Globus pallidus (tissue), 1 donor: Measurements from ENCODE around the gene NOXO1.
"Not testable (repeated sequence)": the region's sequence is repeated elsewhere in the genome, so short reads cannot be mapped to it uniquely, and the experiment has no call there.

ENCODE experiments used
- DNase-seq: peaks from one replicate; pipeline ENCODE4 v3.0.0-alpha.2; 2015; ENCODE audit warnings: low spot score

Gene NOXO1

DNA sequence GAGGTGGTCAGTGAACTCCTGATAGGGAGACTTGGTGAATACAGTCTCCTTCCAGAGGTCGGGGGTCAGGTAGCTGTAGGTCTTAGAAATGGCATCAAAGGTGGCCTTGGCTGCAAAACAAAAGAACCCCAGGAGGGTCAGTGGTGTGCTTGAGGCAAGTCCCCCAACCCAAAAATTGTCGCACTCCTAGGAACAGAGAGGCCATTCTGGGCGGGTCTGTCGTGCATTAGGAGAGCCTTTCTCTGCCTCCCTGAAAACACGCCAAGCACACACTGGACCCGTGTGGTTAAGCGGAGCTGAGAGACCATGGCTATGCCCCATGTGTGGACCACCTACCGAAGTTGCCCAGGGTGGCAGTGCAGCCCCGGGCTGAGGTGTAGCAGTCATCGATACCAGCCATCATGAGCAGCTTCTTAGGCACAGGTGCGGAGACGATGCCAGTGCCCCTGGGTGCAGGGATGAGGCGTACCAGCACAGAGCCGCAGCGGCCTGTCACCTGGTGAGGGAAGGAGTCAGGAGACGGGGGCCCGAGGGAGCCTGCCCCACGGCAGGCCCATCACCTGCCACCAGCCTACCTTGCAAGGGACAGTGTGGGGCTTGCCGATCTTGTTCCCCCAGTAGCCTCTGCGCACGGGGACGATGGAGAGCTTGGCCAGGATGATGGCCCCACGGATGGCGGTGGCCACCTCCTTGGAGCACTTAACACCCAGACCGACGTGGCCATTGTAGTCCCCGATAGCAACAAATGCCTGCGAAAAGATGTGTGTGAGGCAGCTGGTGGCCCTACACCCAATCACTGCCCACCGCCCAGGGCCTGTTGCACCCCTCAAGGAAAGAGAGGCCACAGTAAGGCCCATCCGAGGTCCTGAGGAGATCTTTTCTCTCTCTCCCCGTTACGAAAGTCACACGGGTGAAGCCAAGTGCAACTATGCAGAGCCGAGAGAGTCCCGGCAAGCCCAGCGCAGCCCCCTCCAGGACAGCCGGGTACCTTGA is 18.8 kb downstream of the NOXO1 start:
- DNase-seq: not testable (repeated sequence)

DNA sequence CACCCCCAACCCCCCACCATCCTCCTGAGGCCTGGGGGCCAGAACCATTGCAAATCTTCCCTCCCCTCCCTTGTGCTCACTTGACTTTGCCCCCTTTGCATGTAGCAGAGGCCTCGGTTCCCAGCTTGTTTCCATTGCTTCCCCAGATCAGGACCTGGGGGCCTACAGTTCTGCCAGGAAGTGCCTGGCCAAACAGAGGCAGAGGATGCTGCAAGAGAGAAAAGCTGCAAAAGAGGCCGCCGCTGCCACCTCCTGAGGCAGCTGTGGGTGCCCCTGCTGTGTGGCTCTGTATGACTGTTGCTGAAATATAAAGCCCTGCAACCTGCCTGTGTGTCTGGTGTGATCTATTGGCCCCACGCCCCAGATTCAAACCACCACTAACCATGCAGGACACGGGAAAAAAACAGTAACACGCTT is 19.6 kb downstream of the NOXO1 start:
- DNase-seq: no peak

- no peak for DNase-seq
Observed at GRCh38 chr16:1960665-1961630, 20.3 kb downstream of the NOXO1 start.

- DNase-seq: peak; percentile 83
Observed at GRCh38 chr16:1959269-1960039, 21.8 kb downstream of the NOXO1 start, which contains the start of gene NDUFB10. NDUFB10 (plus strand) TSS chr16:1959538; CDS start chr16:1959625, 87 bp downstream.

DNA sequence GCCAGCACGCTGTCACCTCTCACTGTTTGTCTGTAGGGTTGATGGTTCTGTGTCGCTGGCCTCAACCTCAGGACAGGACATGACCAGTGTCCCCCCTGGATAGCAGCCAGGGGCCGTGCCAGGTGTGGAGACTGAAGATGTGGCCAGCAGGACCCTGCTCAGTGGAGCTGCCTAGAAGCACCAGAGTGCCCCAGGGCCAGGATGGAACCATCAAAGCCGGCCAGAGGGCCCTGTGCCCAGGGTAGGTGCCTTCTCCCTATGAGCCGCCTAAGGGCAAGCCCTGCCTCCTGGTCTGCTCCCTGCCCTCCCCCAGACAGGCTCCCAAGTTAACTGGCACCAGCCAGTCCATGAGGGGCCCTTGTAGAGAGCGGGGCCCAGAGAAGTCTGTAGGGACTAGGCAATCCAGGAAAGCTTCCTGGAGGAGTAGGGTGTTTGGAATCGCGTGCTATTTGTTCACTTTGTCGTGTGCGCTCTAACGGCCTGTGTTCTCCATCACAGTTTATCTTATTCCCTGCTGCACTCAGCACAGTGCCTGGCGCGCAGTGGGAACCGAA is 22.5 kb downstream of the NOXO1 start:
- no peak for DNase-seq

DNA sequence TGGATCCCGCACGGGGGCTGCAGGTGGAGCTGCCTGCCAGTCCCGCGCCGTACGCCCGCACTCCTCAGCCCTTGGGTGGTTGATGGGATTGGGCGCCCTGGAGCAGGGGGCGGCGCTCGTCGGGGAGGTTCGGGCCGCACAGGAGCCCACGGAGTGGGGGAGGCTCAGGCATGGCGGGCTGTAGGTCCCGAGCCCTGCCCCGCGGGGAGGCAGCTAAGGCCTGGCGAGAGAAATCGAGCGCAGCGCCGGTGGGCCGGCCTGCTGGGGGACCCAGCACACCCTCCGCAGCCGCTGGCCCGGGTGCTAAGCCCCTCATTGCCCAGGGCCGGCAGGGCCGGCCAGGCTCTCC is 23.2 kb downstream of the NOXO1 start:
- not testable (repeated sequence) for DNase-seq

GRCh38 chr16:1957434-1958142 is 23.7 kb downstream of the NOXO1 start:
- DNase-seq: not testable (repeated sequence)

DNA sequence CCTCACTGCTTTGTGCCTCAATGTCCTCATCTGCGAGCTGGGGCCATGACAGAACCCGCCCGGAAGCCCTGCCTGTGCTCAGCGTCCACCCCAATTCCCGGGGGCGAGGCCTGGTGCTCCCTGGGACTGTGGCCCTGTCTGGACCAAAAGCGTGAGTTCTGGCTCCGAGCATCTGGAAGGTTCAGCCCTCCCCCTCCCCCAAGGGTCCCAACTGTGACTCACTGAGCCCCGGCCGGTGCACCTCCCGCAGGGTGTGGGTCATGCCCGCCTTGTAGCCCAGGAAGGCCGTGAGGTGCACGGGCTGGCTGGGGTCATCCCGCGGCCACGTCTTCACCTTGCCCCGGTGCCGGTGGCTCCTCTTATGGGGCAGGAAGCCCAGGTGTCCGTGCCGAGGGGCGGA is 27.5 kb downstream of the NOXO1 start:
- no peak for DNase-seq

GRCh38 chr16:1950559-1950958 is 30.7 kb downstream of the NOXO1 start:
- no peak for DNase-seq

GRCh38 chr16:1950047-1950446 is 31.2 kb downstream of the NOXO1 start:
- no peak for DNase-seq

DNA sequence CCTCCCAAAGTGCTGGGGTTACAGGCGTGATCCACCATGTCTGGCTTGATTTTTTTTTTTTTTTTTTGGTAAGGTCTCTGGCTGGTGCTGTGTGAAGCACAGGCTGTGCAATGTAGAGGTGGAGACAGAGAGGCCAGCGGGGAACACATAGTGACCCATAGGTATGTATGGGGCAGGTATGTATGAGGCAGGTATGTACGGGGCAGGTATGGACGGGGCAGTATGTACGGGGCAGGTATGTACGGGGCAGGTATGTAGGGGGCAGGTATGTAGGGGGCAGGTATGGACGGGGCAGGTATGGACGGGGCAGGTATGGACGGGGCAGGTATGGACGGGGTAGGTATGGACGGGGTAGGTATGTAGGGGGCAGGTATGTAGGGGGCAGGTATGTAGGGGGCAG is 31.8 kb downstream of the NOXO1 start:
- no peak for DNase-seq

GRCh38 chr16:1947369-1947670 is 33.9 kb downstream of the NOXO1 start:
- DNase-seq: no peak

GRCh38 chr16:1946495-1947368 is 34.5 kb downstream of the NOXO1 start:
- DNase-seq: no peak

DNA sequence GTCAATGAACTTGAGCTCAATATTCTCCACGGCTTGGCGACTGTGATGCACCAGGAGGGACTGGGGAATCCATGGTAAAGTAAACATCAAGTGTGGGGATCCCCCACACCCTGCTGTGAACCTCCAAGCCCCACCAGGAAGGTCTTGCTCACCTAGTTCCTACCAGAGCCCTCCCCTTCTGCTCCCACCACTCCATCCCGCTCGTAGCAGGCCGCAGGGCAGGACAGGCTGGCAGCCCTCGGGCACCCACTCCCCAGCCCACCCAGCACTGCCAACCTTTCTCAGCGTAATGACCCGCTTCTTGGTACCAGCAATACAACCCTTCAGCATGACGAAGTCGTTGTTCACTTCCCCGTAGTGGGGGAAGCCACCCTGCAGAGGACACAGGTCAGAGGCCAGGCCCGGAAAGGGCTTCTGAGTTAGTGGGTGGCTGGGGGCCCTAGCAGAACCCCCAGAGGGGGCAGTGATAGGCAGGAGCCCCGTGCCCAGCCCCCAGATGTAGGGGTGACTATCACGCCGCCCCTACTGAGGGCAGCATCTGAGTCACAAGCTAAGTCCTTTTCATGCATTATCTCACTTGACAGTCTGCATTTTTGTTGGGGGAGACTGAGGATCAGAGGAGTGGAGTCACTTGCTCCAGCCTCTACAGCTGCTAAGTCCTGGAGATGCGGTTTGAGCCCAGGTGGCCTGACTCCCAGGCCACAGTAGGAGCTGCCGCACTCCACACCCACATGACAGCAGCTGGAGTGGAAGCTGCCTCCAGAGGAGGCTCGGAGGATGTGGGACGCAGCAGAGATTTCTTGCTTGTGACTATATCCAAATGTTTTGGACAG is 35.5 kb downstream of the NOXO1 start:
- no peak for DNase-seq

DNA sequence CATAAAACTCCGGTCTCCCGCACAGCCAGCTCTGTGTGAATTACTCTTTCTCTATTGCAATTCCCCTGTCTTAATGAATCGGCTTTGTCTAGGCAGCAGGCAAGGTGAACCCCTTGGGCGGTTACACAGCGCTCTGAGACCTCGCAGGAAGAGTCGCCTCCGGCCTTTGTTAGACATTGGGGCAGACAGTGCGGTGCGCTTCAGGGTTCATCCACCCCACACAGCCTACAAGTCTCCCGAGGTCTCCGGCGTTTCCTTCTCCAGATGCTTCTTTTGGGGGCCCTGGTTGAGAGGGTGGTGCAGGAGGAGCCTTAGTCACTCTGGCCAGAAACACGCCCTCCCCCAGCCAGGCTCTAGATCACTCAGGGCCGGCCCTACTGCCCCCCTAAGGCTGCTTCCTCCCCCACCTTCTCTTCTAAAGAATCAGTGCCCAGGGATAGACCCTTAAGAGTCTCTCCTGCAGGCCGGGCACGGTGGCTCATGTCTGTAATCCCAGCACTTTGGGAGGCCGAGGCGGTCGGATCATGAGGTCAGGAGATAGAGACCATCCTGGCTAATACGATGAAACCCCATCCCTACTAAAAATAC is 36.6 kb downstream of the NOXO1 start:
- no peak for DNase-seq

DNA sequence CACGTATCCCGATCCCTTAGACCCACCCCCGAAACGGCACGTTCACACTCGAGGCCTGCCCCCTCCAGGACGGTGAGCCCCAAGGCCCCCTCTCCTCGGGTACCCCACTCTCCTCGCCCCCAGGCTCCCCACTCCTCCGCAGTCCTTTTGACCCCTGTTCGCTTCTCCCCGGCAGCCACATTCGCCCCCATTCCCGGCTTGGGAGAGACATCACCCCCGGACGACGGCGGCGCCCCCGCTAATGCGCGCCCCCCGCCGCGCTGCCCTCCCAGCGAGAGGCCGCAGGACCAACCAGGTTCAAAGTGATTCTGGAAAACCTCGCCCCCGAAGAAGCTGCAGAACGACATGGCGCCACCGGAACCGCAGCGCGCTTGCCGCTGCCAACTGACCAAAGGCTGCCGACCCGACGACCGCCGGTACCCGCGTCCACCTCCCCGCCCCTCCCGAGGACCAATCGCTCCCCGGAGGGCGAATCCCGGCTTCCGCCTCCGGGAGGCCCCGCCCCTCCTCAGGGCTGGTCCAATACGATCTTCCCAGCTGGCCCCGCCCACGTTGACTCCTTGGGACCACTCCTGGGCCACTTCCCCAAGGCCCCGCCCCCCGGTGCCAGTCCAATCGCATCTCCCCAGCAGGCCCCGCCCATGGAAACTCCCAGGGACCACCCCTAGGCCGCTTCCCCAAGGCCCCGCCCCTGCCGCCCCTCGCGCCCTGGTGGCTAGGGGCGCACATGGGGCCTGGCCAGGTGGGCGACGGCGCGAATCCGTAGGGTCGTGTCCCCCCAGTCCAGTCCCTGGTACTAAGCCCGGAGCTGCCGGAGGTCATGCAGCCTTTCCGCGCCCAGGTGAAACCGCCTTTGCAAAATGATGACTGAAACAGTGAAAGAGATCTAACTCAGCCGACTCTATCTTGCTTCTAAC is 38.2 kb downstream of the NOXO1 start, which contains the start of gene MSRB1:
TSS of gene MSRB1 (minus strand) at position 390 of the 917 bp plus-strand sequence. CDS start at position 347, 43 bp downstream.
- peak; percentile 99 for DNase-seq

DNA sequence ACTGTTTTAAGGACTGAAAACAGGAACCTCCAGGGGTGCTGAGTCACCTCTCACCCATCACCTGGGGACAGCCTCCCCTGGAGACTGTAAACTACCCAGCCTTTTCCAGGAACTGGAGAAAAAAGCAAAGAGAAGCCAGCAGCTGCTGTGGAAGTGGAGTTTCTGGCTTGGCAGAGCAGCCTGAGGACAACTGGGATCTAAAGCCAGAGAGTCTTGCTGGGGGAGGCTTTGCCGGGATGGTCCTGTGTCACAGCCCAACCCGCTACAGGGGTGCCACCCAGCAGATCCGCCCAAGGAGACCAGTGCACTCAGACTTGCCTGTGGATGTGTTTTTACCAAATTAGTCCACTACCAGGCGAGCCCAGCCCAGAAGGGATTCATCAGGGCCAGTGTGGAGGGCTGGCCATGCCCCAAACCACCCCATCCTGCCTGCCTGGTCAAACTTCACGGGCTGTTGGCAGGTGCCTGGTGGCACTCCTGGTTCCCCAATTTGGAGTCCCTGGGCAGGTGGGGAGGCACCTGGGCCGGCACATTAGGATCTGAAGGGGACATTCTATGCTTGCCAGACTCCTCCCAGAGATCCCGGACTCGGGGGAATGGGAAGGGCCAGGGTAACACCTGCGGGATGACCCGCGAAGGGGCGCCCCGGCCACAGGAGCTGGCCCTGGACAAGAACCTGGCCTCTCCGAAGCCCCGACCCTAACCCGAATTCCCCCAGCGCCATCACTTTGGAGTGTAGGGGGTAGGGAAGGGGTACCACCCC is 39.0 kb downstream of the NOXO1 start:
- no peak for DNase-seq
